ENCODE data around the gene RNLS.

RNLS gene

GRCh38 chr10:88499569-88500470 lies 83.3 kb downstream of the RNLS start:
- no peak for FAIRE-seq
- TF ChIP-seq CTCF (IDR thresholded peaks at IDR 0.05; ENCODE audit: insufficient read depth, missing control alignments) = no peak
- no peak for DNase-seq (ENCODE audit: insufficient read length, low spot score)

- FAIRE-seq = no peak
- DNase-seq (ENCODE audit: insufficient read length, low spot score) = no peak
- TF ChIP-seq CTCF (IDR thresholded peaks at IDR 0.05; ENCODE audit: insufficient read depth, missing control alignments) = no peak
These were observed 85.2 kb downstream of the RNLS start for GRCh38 chr10:88497913-88498312.

- DNase-seq (ENCODE audit: insufficient read length, low spot score) (no peak), FAIRE-seq (no peak)
- TF ChIP-seq CTCF (IDR thresholded peaks at IDR 0.05; ENCODE audit: insufficient read depth, missing control alignments) = no peak
These were observed 88.6 kb downstream of the RNLS start for GRCh38 chr10:88494537-88494936.

DNA sequence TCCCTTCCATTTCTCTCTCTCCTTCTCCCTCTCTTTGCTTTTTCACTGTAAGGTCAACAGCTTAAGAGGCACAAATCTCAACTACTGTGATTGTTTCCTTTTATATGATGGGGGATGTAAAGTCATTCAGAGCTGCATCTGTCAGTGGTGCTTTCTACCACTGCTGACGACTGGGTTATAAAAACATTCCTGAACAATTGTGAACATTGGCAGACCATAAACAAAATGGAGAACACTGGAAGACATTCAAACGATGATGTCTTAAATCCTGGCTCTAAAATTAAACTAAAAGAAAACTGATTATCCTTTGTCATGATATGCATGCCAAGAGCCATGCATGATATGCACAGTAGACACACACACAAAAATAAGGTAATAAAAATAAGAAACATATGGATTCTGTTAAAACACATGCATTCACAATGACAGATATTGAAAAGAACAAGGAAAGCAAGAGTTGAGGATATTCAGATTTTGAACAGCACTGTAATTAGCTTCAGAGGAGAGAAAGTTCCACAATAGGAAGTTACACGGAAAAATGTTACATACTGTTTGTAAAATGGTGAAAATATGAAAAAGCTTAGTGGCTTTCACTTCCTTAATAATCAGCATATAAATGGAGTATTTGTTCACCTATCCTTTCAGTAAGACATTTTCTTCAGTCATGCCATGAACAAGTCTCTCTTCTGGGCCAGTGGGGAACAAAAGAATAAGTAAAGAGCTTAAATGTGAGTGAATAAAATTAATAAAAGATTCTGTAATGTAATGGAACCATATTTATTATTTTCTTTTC lies 89.2 kb downstream of the RNLS start:
- DNase-seq (ENCODE audit: insufficient read length, low spot score) (no peak), FAIRE-seq (no peak)

GRCh38 chr10:88491314-88491713 lies 91.8 kb downstream of the RNLS start:
- no peak for DNase-seq (ENCODE audit: insufficient read length, low spot score)
- TF ChIP-seq CTCF (IDR thresholded peaks at IDR 0.05; ENCODE audit: insufficient read depth, missing control alignments) = no peak
- FAIRE-seq = no peak

More for the DNA sequence above, 89.2 kb downstream of the RNLS start:
- no peak for TF ChIP-seq CTCF (IDR thresholded peaks at IDR 0.05; ENCODE audit: insufficient read depth, missing control alignments)

DNA sequence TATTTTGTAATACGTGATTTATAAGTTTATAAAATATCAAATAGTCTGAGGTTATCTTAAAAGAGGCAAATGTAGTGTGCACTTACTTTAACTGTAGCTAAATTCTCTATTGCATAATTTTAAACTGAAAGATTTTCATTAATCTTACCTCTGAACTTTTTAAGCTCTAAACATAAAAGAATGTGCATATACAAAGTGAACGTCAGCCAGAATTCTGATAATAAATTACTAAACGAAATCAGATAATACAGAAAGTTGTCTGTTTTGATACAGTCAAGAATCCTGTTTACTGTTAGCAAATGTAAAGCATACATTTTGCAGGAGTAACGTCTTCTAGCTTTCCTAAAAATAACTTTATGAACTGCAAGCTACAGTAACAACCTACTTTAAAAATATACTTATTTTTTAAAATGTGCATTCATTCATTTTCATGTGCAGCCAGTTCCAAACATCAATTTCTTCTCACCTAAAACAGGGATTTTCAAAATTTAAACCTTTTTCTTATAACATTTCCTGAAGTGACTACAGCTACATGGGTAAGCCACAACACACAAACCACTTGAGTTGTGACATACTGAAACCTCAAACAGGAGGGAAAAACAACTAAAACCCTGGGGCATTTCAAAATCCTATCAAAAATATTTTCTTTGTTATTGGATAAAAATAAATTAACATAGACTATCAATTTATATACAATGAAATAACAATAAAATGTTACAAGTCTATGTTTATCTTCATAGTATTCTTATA lies 92.7 kb downstream of the RNLS start:
- no peak for TF ChIP-seq CTCF (IDR thresholded peaks at IDR 0.05; ENCODE audit: insufficient read depth, missing control alignments)
- DNase-seq (ENCODE audit: insufficient read length, low spot score) = no peak
- no peak for FAIRE-seq
